IgD-negative memory B cell (primary cell): ENCODE measurements around the gene PDZD2. TPM values are rescaled to one million over a fixed set of nuclear protein-coding genes. Genes with fewer than 3 reads are reported as not detected.
A peak's percentile ranks its signal among the peaks of the same experiment; 100 is the strongest.
"Not testable (repeated sequence)": the region's sequence is repeated elsewhere in the genome, so short reads cannot be mapped to it uniquely, and the experiment has no call there.

Source experiments
- H3K27ac Mint-ChIP-seq, 3 donors: one replicate each; pipeline ENCODE4 v1.8.0; 2020 to 2022; ENCODE audit warnings: mild to moderate bottlenecking in 3 of 3, mixed read lengths in 3 of 3, moderate library complexity in 1 of 3
- H3K27me3 Mint-ChIP-seq: one replicate; pipeline ENCODE4 v1.8.0; 2021; ENCODE audit warnings: mixed read lengths
- H3K36me3 Mint-ChIP-seq: one replicate; pipeline ENCODE4 v1.8.0; 2020; ENCODE audit warnings: mild to moderate bottlenecking, mixed read lengths
- H3K4me1 Mint-ChIP-seq, 3 donors: one replicate each; pipeline ENCODE4 v1.8.0; 2020 to 2022; ENCODE audit warnings: mixed read lengths in 3 of 3, mild to moderate bottlenecking in 1 of 3
- H3K4me3 Mint-ChIP-seq, 4 donors: one replicate each; pipeline ENCODE4 v1.8.0; 2020 to 2022; ENCODE audit warnings: mild to moderate bottlenecking in 4 of 4, mixed read lengths in 4 of 4, moderate library complexity in 3 of 4
- H3K9me3 Mint-ChIP-seq, 3 donors: one replicate each; pipeline ENCODE4 v1.8.0; 2020 to 2021; ENCODE audit warnings: mixed read lengths in 3 of 3, mild to moderate bottlenecking in 1 of 3
- polyA plus RNA-seq: library from polyadenylated mRNA; unstranded; fragments of 300-500 nt; fragmentation: Illumina TruSeq; gene quantifications from one replicate; pipeline ENCODE4 v1.2.3, GENCODE V29; 2021

Gene PDZD2
- polyA plus RNA-seq, 1 donor from 2014 or later = 0.16 TPM

GRCh38 chr5:31754358-31754704 lies 115.4 kb downstream of the PDZD2 start:
- Mint-ChIP-seq H3K4me3 (no peak overlapping the region), H3K9me3 (no peaks in the 10 kb centered on the region), H3K36me3 (no peaks in the 10 kb centered on the region), H3K4me1 (no peaks in the 10 kb centered on the region), H3K27me3 (peaks cover 2% of the 10 kb centered on the region), H3K27ac (no peak overlapping the region)

DNA sequence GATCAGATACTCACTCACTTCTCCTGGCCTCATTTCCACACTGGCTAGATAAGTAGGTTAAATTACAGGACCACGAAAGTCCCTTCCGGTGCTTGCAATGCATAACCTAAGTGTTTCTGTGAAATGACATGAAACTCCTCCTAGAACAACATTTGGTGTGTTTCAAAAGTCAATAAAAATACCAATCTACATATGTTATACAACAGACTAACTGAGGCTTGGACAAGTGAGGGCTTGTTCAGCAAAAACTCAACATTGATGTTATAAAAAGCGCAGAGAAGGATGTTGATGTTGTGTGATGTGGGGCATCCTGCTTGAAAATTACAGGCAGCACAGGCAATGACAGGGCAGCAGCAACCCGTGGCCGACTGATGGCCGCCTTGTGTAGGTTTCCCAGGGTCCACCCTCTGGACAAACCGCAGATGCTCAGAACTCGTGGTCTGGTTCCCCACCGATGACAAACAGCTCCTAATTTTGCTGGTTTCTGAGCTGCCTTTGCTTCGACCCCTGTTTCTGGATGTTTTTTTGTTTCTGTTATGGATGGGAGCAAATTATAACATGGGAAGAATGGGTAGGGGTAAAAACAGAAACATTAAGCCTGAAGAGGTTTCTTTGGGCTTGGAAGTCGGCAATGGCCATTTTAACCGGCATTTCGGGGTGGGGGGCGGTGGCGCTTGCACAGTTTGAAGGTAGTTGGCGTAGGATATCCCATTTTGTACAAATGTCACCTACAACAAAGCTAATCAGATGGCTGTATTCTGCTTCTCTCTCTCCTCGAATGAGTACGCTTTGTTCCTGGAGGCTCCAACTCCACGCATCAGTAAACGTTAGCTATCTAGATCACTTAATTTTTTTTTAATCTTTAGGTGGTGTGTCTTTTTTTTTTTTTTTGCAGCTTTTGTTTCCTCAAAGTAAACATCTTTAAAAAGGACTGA lies 116.1 kb downstream of the PDZD2 start:
- Mint-ChIP-seq H3K27me3 (peaks cover 2% of the 10 kb centered on the region), H3K9me3 (no peaks in the 10 kb centered on the region), H3K4me1 (no peaks in the 10 kb centered on the region), H3K4me3 (no peak overlapping the region), H3K27ac (no peak overlapping the region), H3K36me3 (no peaks in the 10 kb centered on the region)

GRCh38 chr5:31755676-31756230 lies 116.8 kb downstream of the PDZD2 start:
- Mint-ChIP-seq H3K9me3 (no peaks in the 10 kb centered on the region), H3K36me3 (no peaks in the 10 kb centered on the region), H3K4me3 (no peak overlapping the region), H3K4me1 (no peaks in the 10 kb centered on the region), H3K27me3 (peaks cover 2% of the 10 kb centered on the region), H3K27ac (no peak overlapping the region)

DNA sequence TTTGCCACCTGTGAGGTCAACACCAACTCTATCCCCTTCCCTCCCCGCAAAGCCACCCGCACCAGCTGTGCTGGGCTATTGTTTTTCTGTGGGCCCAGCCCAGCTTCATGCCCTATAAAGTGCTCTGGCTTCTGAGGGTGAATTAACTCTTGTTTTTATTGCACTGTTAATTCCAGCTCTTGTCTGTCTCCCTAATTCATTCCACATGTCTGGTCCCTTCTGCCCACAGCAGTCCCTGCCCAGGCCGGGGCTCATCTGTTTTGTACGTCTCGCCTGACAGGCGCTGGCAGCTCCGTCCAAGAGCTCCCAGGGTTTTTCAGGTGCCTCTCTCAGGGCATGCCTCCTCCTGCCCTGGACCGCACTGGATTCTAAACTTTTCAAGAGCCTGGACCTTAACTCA lies 118.9 kb downstream of the PDZD2 start:
- Mint-ChIP-seq H3K4me3 (no peak overlapping the region), H3K27ac (no peak overlapping the region), H3K36me3 (no peaks in the 10 kb centered on the region), H3K27me3 (peaks cover 2% of the 10 kb centered on the region), H3K4me1 (no peaks in the 10 kb centered on the region), H3K9me3 (no peaks in the 10 kb centered on the region)

DNA sequence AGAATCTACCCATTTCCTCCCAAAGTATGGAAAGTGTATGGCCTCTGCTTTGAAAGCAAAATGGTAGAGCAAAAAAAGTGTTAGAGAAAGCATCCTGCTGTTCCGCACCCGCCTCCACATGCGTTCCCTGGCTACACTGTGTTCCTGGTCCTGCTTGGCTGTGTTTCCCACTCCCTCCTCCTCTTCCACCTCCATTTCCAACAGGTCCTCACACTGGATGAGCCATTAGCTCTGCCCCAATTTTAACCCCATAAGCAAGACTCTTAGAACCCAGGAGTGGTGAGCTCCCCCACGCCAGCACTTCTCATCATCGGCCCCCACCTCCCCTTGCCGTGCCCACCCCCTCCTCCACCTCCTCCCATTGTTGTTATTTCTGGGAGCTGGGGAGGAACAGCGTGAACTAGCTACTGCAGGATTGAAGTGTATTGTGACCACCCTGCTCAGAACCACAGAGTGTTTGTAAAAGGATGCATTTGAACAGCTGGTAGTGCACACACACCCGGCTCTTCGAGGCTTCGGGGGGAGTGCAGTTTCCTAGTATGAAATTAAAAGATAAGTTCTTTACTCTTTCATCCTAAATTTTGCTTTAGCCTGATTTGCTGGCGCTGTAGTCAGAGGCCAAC lies 120.0 kb downstream of the PDZD2 start:
- Mint-ChIP-seq H3K36me3 (no peaks in the 10 kb centered on the region), H3K27me3 (peaks cover 2% of the 10 kb centered on the region), H3K4me1 (no peaks in the 10 kb centered on the region), H3K4me3 (no peak overlapping the region), H3K9me3 (no peaks in the 10 kb centered on the region), H3K27ac (no peak overlapping the region)

DNA sequence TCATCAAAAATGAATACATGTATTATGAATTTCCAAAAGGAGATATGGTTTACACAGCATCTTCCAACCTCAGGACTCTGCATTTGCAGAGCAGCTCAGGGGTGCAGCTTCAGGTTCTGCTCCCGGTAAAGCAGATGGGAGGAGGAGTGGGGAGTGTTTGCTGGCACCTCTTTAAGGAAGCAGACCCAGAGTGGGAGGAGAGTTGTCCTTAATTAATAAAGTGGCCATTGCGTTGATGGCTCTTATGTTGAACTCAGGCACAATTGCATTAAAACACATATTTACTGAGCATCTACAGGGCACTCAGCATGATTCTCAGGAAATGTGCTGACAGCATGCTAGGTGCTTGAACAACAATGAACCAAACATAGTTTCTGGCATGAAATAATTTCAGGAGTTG lies 121.0 kb downstream of the PDZD2 start:
- H3K4me1 Mint-ChIP-seq = peaks cover 0 to 2% (median 0%) of the 10 kb centered on the region in 3 donors
- no peaks in the 10 kb centered on the region for H3K9me3 Mint-ChIP-seq
- no peak overlapping the region for H3K27ac Mint-ChIP-seq
- no peak overlapping the region for H3K4me3 Mint-ChIP-seq
- peaks cover 2% of the 10 kb centered on the region for H3K27me3 Mint-ChIP-seq
- H3K36me3 Mint-ChIP-seq = no peaks in the 10 kb centered on the region

DNA sequence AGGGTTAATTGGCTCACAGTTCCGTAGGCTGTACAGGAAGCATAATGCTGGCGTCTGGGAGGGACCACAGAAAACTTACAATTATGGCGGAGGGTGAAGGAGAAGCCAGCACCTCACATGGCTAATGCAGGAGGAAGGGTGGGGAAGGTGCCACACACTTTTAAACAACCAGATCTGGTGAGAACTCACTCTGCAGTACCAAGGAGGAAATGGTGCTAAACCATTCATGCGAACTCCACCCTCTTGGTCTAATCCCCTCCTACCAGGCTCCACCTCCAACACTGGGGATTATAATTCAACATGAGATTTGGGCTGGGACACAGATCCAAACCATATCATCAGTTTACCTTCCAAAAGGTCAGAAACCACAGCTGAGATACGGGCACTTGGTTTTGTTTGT lies 122.9 kb downstream of the PDZD2 start:
- Mint-ChIP-seq H3K36me3 (no peaks in the 10 kb centered on the region), H3K27ac (peak overlapping the region in 1 of 3 donors; percentile 19)

GRCh38 chr5:31763424-31763823 lies 124.5 kb downstream of the PDZD2 start:
- no peaks in the 10 kb centered on the region for H3K27me3 Mint-ChIP-seq
- no peaks in the 10 kb centered on the region for H3K36me3 Mint-ChIP-seq
- peaks cover 0 to 2% (median 0%) of the 10 kb centered on the region in 3 donors for H3K4me1 Mint-ChIP-seq
- H3K9me3 Mint-ChIP-seq = peaks cover 0 to 2% (median 0%) of the 10 kb centered on the region in 3 donors
- no peak overlapping the region for H3K4me3 Mint-ChIP-seq
- H3K27ac Mint-ChIP-seq = no peak overlapping the region

More for the DNA sequence above, 122.9 kb downstream of the PDZD2 start:
- Mint-ChIP-seq H3K27me3 (no peaks in the 10 kb centered on the region), H3K4me3 (no peak overlapping the region), H3K4me1 (peaks cover 0 to 2% (median 0%) of the 10 kb centered on the region in 3 donors), H3K9me3 (peaks cover 0 to 2% (median 0%) of the 10 kb centered on the region in 3 donors)

GRCh38 chr5:31764687-31765086 lies 125.8 kb downstream of the PDZD2 start:
- H3K4me1 Mint-ChIP-seq, H3K9me3 Mint-ChIP-seq, H3K27me3 Mint-ChIP-seq, H3K36me3 Mint-ChIP-seq, H3K4me3 Mint-ChIP-seq, H3K27ac Mint-ChIP-seq: not testable (repeated sequence)

- Mint-ChIP-seq H3K27me3 (no peaks in the 10 kb centered on the region), H3K27ac (no peak overlapping the region), H3K36me3 (no peaks in the 10 kb centered on the region), H3K9me3 (peaks cover 0 to 2% (median 0%) of the 10 kb centered on the region in 3 donors), H3K4me3 (no peak overlapping the region), H3K4me1 (peaks cover 0 to 8% (median 7%) of the 10 kb centered on the region in 3 donors)
Measured at GRCh38 chr5:31767335-31768031, 128.6 kb downstream of the PDZD2 start.

GRCh38 chr5:31768046-31768445 lies 129.1 kb downstream of the PDZD2 start:
- Mint-ChIP-seq H3K4me3 (no peak overlapping the region), H3K36me3 (no peaks in the 10 kb centered on the region), H3K4me1 (peaks cover 0 to 8% (median 7%) of the 10 kb centered on the region in 3 donors), H3K9me3 (peaks cover 0 to 2% (median 0%) of the 10 kb centered on the region in 3 donors), H3K27me3 (peaks cover 2% of the 10 kb centered on the region), H3K27ac (no peak overlapping the region)

DNA sequence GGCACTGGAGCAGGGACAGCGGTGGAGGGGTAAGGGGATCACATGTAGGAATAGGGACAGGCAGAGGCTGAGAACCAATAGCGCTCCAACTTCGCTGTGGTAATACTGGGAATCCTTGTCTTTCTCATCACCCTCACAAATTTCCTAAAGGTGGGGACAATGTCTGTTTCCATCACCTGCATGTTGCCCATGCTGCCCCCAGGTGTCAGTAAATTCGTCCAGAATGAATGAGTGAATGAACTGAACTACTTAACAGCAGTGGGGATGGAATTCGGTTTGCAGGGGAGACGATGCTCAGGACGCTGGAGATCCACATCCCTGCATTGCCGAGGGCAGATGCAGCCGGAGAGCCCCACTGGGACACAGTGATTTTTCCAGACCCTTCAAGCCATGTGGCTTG lies 129.9 kb downstream of the PDZD2 start:
- Mint-ChIP-seq H3K27ac (peak overlapping the region in 1 of 3 donors; percentile 43), H3K36me3 (no peaks in the 10 kb centered on the region), H3K4me3 (no peak overlapping the region), H3K4me1 (peaks cover 0 to 8% (median 7%) of the 10 kb centered on the region in 3 donors), H3K9me3 (peaks cover 0 to 2% (median 0%) of the 10 kb centered on the region in 3 donors), H3K27me3 (peaks cover 2% of the 10 kb centered on the region)

- Mint-ChIP-seq H3K27me3 (peaks cover 2% of the 10 kb centered on the region), H3K4me1 (peaks cover 0 to 7% (median 7%) of the 10 kb centered on the region in 3 donors), H3K4me3 (no peak overlapping the region), H3K36me3 (no peaks in the 10 kb centered on the region), H3K27ac (no peak overlapping the region), H3K9me3 (peaks cover 0 to 2% (median 0%) of the 10 kb centered on the region in 3 donors)
Measured at GRCh38 chr5:31769530-31769929, 130.6 kb downstream of the PDZD2 start.

GRCh38 chr5:31770132-31770720 lies 131.3 kb downstream of the PDZD2 start:
- peaks cover 2% of the 10 kb centered on the region for H3K27me3 Mint-ChIP-seq
- no peak overlapping the region for H3K27ac Mint-ChIP-seq
- H3K4me1 Mint-ChIP-seq = peaks cover 0 to 7% (median 6%) of the 10 kb centered on the region in 3 donors
- H3K9me3 Mint-ChIP-seq = peaks cover 0 to 2% (median 0%) of the 10 kb centered on the region in 3 donors
- H3K36me3 Mint-ChIP-seq = no peaks in the 10 kb centered on the region
- no peak overlapping the region for H3K4me3 Mint-ChIP-seq
